GM10847 (cell line): ENCODE measurements around the gene PDYN.

Experiments used
- POLR2A ChIP-seq: IDR thresholded peaks from 2 replicates; pipeline ENCODE4 v1.6.1; 2011; ENCODE audit not compliant: insufficient read length; ENCODE audit errors: extremely low read depth

The PDYN gene

DNA sequence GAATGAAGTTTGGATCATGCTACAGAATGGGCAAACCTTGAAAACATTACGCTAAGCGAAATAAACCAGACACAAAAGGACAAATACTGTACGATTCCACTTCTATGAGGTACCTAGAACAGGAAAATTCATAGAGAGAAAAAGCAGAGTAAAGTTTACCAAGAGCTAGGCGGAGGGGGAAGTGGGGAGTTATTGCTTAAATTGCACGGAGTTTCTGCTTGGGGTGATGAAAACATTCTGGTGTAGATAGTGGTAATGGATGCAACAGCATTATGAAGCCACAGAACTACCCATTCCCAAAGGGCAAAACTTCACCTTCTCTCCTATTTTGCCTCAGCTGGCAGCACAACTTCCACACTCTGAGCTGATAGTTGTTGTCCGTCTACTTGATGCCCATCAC, 6.4 kb upstream of the PDYN start:
- no peak for TF ChIP-seq POLR2A

DNA sequence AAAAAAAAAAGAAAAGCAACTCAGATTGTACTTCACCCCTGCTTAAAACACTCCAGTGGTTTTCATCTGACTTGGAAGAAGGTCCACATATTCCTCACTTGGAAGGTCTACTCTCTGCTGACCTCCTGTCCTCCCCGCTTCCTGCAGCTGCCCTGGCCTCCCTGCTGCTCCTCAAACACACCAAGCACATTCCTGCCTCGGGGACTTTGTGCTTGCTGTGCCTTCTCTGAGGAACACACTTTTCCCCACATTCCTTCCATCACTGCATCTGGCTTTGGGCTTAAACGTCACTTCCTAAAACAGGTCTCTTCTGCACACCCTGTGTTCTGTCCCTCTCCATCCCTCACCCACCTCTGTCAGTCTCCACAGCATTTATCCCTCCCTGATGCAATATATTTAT, 4.9 kb upstream of the PDYN start:
- TF ChIP-seq POLR2A: no peak

DNA sequence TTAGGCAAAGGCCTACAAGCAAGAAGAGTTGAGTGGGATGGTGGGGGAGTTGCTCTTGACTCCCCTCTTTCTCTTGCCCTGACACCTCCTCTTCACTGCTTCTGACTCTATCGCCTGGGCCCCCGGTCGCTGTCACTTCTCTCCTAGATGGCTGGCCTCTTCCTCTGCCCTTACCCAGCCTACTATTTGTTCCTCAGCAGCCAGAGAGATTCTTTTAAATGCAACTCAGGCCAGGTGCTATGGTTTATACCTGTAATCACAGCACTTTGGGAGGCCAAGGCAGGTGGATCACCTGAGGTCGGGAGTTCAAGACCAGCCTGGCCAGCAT, 4.3 kb upstream of the PDYN start:
- no peak for TF ChIP-seq POLR2A

DNA sequence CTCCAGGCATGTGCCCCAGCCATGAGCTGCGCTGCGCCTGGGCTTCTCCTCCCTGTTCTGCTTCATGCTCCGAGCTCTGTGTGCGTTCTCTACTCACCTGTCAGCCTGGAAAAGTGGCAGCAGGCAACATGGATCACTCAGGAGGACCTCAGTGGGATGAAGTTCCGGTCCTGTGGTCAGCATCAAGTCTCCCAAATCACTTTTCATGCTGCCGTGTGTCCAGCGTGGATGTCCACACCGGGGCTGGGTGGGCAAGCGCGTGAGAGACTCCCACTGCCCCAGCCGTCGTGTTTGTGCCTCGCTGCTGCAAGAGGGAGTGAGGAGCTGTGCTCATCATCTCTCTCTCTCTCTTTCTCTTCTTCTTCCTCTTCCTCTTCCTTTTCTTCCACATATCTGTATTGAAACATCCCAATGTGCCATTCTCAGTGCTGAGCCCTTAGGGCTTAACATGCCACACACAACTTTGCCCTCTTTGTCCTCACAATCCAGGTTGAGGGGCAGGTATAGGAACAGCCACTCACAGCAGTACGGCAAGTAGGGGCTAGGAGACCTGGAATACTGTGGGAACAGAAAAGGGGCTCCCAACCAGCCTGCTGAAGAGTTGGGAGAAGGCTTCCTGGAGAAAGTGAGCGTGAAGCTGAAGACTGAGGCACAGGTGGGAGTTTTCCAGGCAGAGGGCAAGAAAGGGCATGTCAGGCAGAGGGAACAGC, 3.8 kb upstream of the PDYN start:
- no peak for TF ChIP-seq POLR2A

DNA sequence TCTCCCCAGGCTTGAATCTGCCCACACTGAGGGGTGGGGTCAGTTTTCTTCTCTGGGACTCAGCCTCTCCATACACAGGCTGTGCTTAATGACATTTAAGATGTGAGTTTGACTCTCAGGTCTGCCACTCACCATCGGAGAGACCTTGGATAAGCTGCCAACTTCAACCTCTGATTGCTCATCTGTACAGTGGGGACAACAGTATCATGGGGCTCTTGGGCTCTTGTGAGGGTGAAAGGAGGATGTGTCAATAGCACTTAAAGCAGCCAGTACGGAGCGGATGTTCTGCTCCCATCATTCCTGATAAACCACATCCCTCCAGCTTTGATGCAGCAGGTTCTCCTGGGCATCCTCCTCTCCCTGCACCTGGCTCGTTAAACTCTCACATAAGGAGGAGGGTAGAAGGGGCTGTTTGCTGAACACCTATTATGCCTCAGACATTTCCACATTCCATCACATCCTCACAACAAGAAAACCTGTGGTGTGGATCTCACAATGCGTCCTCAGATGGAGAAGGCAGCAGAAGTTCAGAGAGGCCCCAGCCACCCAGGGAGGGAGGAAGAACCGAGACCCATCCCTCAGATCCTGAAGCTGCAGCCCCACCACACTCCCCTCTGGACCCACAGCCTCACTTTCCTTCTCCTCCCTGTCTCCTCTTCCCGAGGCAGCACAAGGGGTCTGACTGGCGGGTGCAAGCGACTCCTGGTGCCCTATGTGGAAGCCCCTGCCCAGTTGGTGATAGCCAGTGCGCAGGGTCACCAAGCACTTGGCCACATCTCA, 1.9 kb upstream of the PDYN start:
- no peak for TF ChIP-seq POLR2A

DNA sequence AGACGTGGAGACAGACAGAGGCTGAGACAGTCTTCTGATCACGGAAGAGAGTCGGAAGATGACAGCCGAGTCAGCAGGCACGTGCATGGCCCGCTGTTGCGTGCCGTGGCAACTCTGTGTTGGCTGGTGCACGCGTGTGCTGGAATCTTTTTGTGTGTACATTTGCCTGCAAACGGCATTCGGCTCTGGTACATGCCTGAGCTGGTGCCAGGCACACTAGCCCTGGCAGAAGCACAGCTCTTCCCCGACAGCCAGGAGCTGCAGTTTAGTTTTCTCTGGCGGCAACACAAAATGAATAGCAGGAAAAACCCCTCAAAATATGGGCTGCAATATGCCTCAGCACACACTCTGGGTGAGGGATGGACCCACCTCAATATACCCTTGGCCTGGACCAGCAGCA, 769 bp upstream of the PDYN start:
- TF ChIP-seq POLR2A: no peak

DNA sequence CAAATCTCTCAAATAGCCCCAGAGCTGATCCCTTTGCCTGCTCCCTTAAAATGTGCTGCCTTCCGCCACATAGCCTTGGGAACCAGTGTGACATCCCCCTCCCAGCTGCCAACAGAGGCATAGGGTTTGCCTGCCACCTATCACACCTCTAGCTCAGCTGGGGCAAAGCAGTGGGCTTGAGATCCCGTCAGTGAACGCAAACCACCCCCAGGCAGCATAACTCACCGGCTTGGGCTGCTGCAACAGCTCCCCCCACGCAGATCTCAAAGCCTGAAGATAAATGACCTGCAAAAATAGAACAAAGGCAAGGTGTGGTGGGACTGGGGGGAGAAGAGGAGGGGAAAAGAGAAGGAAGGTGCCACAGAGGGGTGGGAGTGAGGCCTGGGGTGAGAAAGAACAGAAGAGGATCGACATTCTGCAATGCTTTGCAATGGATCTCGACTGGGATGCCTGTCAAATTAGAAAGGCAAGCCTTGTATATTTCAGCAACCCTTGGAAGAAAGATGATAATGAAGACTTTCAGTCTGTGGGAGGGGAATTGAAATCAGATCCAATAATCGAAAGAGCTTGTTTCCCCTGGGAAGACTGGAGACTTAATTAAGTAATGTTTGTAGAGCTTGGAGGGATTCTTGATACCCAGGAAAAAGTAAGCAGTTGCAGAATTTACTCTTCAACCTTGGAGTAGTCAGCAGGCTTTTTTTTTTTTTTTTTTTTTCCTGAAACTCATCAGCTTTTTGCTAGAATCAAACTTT, 1.3 kb downstream of the PDYN start:
- TF ChIP-seq POLR2A: no peak

DNA sequence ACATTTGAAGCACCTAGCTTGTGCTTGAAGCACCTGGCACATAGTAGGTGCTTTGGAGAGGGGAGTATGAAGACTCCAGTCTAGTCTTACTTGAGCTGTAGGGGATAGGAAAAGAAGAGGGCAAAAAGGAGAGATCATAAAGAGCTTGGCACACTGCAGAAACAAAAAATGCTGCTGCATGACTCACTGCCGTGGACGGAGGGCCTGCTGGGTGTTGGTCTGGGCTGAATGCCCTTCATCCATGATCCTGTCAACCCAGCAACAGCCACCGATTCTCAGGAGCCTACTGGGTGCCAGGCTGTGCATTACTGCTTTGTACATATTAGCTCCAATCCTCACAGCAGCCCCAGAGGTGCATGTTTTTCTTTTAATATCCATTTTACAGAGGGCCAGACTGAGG, 6.0 kb downstream of the PDYN start:
- no peak for TF ChIP-seq POLR2A

DNA sequence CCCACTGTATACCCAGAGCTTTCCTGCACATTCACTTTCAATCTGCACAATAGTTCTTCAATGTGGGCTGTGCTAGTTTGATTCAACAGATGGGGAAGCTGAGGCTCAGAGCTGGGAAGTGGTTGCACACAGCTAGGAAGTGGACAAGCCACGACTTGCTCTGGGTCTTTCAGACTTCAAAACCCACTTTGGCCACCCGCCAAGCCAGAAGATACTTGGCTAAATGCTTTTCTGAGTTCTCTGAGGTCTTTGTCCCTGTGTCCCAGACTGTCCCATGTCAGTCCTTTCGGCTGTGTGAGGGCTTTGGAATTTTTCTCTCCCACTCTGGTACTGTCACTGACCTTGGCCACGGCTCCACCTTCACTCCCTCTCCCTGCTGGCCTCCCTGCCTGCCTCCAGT, 10.6 kb downstream of the PDYN start:
- TF ChIP-seq POLR2A: no peak

DNA sequence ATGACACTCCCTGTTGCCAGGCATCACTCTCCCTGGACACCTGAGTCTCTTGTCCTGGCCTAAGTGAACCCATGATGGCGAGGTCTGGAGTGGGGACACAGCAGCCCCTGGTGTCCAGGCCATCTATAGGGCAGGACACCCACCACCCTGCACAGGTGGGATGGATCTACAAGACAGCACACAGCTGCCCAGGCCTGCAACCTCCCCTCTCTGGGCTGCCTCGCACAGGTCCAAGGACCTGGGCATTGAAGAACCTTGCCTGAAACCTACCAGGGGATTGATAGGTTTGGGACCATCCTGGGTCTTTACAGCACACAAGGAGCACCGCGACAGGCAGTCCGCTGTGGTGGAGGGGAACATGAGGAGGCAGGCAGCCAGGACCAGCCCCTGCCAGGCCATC, 11.2 kb downstream of the PDYN start:
- TF ChIP-seq POLR2A: no peak

DNA sequence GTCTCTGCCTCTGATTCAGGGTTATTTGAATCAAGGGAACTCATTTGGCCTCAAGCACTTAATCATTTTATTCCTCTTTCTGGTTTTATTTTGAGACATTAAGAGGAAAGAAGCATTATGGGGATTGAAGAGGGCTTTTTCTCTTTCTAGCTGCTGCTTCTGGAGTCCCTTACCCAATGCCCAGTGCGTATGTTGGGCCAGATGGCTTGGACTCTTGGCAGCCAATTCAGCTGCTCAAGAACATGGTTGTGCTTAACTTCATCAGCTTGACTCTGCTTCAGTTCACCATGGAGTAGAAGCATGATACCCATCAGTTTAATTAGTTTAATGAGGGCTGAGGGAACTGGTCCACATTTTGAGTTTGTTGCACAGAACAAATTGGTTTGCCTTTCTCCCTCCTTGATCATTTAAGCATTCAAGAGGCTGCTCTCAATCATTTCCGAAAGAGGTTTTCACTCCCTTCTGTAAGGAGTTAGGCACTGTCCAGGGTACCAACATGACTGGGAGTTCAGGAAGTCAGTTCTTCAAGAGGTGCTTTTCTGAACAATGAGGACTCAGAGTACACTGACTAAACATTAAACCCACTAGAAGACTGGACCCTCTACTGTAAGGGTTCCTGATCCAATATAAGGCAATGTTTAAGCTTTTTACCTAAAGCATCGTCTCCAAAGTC, 14.6 kb downstream of the PDYN start:
- no peak for TF ChIP-seq POLR2A

DNA sequence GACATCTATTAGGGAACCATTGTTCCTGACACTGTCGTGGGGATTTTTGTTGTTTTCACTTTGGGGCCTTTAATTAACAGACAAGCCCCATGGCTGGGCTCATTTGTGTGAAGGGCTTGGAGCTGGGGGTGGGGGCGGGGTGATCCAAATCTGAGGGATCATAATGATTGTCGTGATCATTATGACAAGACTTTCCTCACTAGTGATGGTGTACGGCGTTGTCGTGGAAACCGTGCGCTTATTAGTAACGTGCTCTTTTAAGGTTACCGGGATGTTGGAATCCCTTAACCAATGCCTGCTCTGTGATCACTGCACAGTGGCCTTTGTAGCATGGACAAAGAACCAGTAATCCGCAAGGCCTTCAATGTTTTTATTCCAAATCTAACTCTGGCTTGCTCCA, 18.6 kb downstream of the PDYN start:
- TF ChIP-seq POLR2A: no peak

DNA sequence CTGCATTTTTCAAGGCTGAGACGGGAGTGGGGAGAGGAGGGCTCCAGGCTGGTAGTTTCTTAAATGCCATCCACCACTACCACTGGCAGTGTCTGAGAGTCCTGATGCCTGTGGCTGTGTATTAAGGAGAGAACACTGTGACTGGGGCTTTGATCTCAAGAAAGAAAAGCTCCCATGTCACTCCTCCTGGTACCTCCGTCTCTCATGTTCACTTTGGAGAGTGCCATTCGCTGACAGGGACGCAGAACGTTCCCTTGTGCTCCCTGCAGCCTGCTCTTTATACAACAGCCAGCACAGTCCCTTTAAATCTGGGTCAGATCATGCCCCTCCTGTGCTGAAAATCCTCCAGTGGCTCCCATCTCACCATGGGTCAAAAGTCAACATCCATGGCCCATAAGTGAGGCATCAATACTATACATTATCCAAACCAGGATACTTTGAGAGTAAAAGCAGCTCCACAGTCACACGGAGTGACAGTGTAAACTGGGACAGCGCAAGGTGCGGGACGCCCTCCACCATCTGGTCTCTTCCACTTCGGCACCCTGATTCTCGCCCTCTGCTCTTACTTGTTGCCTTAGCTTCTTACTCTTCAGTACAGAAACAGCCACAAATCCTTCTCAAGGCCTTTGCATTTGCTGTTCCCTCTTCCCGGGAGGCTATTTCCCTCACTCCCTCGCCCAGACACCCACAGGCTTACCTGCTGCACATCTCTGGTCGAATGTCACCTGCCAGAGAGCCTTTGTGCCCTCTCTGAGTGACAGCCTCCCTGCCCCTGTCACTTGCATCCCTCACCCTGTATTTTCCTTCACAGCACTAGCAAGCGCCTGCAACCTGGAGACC, 20.0 kb downstream of the PDYN start:
- no peak for TF ChIP-seq POLR2A

DNA sequence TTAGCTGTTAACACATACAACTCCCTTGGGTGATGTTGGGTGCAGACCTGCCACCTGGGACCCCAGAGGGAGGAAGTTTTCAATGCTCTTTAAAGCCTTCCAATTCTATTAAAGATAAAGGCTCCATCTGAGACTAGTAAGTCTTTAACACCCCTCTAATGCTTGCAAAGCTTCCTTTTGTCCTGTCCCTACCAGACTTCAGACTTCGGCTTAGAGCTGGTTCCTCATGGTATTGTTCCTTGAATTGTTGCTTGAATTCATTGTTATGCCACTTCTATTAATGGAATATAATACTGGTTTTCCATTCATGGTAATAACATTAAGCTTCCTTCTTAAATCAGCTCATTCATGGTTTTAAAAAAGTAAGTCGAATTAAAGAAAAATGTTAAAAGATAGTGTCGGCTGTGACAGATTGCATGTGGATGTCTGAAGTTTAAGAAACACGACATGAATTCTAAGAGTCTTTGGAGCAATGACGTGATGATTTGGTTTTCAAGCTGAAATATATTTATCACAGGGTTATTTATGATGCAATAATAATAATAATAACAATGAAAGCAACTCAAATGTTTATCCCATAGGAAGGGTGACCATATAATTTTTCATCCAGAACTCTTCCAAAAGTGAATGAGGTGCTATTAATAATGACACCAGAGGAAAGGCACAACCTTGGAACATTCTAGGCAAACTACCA, 21.8 kb downstream of the PDYN start:
- no peak for TF ChIP-seq POLR2A
